HepG2 (cell line): ENCODE measurements around the gene SCGB3A2. TPM values are rescaled to one million over a fixed set of nuclear protein-coding genes. Genes with fewer than 3 reads are reported as not detected.

Source experiments
- MBNL3 ChIP-seq: fragments of 250-450 bp; sonication (Bioruptor Pico); conservative IDR thresholded peaks from 2 replicates; pipeline ENCODE4 v1.8.0; 2022; ENCODE audit warnings: mild to moderate bottlenecking, inconsistent platforms
- MZF1 ChIP-seq: sonication (generic); formaldehyde crosslinking; IDR thresholded peaks from 2 replicates; pipeline ENCODE4 v1.8.1; 2023; ENCODE audit warnings: mild to moderate bottlenecking, missing genetic modification reagents, borderline replicate concordance
- NFKB2 ChIP-seq: sonication (generic); formaldehyde crosslinking; IDR thresholded peaks from 2 replicates; pipeline ENCODE4 v1.4.0; 2020; ENCODE audit warnings: missing genetic modification reagents, borderline replicate concordance
- SAFB2 ChIP-seq: sonication (generic); formaldehyde crosslinking; IDR thresholded peaks from 2 replicates; pipeline ENCODE4 v1.5.1; 2020; ENCODE audit warnings: missing genetic modification reagents, low read depth, mild to moderate bottlenecking, borderline replicate concordance
- SP4 ChIP-seq: sonication (generic); formaldehyde crosslinking; IDR thresholded peaks from 2 replicates; pipeline ENCODE4 v1.8.1; 2023; ENCODE audit warnings: mild to moderate bottlenecking, missing genetic modification reagents
- ZFP82 ChIP-seq: sonication (generic); formaldehyde crosslinking; IDR thresholded peaks from 2 replicates; pipeline ENCODE4 v1.5.1; 2020; ENCODE audit warnings: mild to moderate bottlenecking, missing genetic modification reagents, borderline replicate concordance
- ZNF121 ChIP-seq: sonication (generic); formaldehyde crosslinking; IDR thresholded peaks from 2 replicates; pipeline ENCODE4 v1.5.0; 2020; ENCODE audit warnings: mild to moderate bottlenecking, missing genetic modification reagents
- ZNF333 ChIP-seq: sonication (generic); formaldehyde crosslinking; IDR thresholded peaks from 2 replicates; pipeline ENCODE4 v1.4.0; 2020; ENCODE audit warnings: mild to moderate bottlenecking, missing genetic modification reagents, borderline replicate concordance
- ZNF501 ChIP-seq: sonication (generic); formaldehyde crosslinking; IDR thresholded peaks from 2 replicates; pipeline ENCODE4 v1.5.1; 2020; ENCODE audit warnings: mild to moderate bottlenecking, moderate library complexity, missing genetic modification reagents
- ZNF720 ChIP-seq: sonication (generic); formaldehyde crosslinking; IDR thresholded peaks from 2 replicates; pipeline ENCODE4 v1.4.0; 2020; ENCODE audit warnings: missing genetic modification reagents
- ZNF788 ChIP-seq: sonication (generic); formaldehyde crosslinking; IDR thresholded peaks from 2 replicates; pipeline ENCODE4 v1.5.0; 2020; ENCODE audit warnings: mild to moderate bottlenecking, missing genetic modification reagents, borderline replicate concordance
- polyA plus RNA-seq, 8 experiments: library from polyadenylated mRNA; depleted of rRNA in 3 of 8; stranded (reverse) in 7 of 8; unstranded in 1 of 8; fragments of >200 nt; fragmentation: Illumina TruSeq in 4 of 8; extraction: Trizol in 4 of 8; gene quantifications; 2 replicates each; pipeline versions ENCODE4 v1.2.1 to v1.2.3, GENCODE V29; 2011 to 2016; ENCODE audit warnings: low read depth in 4 of 8, missing spikeins in 1 of 8, mixed read lengths in 1 of 8; ENCODE audit not compliant: insufficient read depth in 1 of 8
- total RNA-seq, 5 experiments: library from RNA; depleted of rRNA; stranded (reverse); fragments of >200 nt; fragmentation: Illumina TruSeq; extraction: Trizol; gene quantifications; 2 replicates each; pipeline ENCODE4 v1.2.3, GENCODE V29; 2016; ENCODE audit warnings: low read depth in 1 of 5
- TF ChIP-seq, protein P1 (sequence below): sonication (generic); formaldehyde crosslinking; IDR thresholded peaks from 2 replicates; pipeline ENCODE4 v1.5.1; 2020; ENCODE audit warnings: mild to moderate bottlenecking, moderate library complexity, missing genetic modification reagents
- TF ChIP-seq, protein P2 (sequence below): sonication (generic); formaldehyde crosslinking; conservative IDR thresholded peaks from 2 replicates; pipeline ENCODE4 v1.8.0; 2022; ENCODE audit warnings: missing genetic modification reagents
- TF ChIP-seq, protein P3 (sequence below): sonication (generic); formaldehyde crosslinking; IDR thresholded peaks from 2 replicates; pipeline ENCODE4 v1.8.0; 2022; ENCODE audit warnings: mild to moderate bottlenecking, missing genetic modification reagents, moderate library complexity
- TF ChIP-seq, protein P4 (sequence below): sonication (generic); formaldehyde crosslinking; conservative IDR thresholded peaks from 2 replicates; pipeline ENCODE4 v1.4.0; 2020; ENCODE audit warnings: missing genetic modification reagents
- TF ChIP-seq, protein P5 (sequence below): sonication (generic); formaldehyde crosslinking; IDR thresholded peaks from 2 replicates; pipeline ENCODE4 v1.4.0; 2020; ENCODE audit warnings: mild to moderate bottlenecking, missing genetic modification reagents
- TF ChIP-seq, protein P6 (sequence below): IDR thresholded peaks from 2 replicates; pipeline ENCODE4 v1.6.1; 2016; ENCODE audit warnings: mild to moderate bottlenecking, missing biosample characterization, missing genetic modification reagents

Gene SCGB3A2
- total and polyA plus RNA-seq, 2 of the 13 experiments (the other 11 are each of a cell fraction or from before 2014, with no cell fraction given) = not detected

DNA sequence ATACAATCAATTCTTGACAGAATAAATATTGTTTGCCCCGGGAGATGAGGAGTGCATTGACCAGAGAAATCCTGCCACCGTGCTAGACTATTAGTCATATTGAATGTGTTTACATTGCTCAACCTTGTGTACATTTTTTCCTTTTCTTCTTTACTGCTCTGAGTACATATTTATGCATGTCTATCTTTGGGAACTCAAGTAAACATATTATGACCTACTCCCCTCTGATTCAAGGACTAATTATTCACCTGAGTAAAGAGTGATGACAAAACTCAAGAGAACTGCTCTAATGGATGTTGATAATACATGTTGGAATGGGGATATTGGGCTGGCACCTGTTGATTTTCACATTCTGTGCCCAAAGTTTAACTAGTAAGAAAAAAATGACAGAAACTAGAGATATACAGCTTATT is 43.1 kb upstream of the SCGB3A2 start (continued):
- TF ChIP-seq, protein P1, sequence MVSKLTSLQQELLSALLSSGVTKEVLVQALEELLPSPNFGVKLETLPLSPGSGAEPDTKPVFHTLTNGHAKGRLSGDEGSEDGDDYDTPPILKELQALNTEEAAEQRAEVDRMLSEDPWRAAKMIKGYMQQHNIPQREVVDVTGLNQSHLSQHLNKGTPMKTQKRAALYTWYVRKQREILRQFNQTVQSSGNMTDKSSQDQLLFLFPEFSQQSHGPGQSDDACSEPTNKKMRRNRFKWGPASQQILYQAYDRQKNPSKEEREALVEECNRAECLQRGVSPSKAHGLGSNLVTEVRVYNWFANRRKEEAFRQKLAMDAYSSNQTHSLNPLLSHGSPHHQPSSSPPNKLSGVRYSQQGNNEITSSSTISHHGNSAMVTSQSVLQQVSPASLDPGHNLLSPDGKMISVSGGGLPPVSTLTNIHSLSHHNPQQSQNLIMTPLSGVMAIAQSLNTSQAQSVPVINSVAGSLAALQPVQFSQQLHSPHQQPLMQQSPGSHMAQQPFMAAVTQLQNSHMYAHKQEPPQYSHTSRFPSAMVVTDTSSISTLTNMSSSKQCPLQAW (CRISPR knock-in tag) = peak; percentile 53; the same call in 1 of the 2 replicates
- TF ChIP-seq, protein P2, sequence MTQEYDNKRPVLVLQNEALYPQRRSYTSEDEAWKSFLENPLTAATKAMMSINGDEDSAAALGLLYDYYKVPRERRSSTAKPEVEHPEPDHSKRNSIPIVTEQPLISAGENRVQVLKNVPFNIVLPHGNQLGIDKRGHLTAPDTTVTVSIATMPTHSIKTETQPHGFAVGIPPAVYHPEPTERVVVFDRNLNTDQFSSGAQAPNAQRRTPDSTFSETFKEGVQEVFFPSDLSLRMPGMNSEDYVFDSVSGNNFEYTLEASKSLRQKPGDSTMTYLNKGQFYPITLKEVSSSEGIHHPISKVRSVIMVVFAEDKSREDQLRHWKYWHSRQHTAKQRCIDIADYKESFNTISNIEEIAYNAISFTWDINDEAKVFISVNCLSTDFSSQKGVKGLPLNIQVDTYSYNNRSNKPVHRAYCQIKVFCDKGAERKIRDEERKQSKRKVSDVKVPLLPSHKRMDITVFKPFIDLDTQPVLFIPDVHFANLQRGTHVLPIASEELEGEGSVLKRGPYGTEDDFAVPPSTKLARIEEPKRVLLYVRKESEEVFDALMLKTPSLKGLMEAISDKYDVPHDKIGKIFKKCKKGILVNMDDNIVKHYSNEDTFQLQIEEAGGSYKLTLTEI (CRISPR knock-in tag) = no peak
- TF ChIP-seq, protein P3, sequence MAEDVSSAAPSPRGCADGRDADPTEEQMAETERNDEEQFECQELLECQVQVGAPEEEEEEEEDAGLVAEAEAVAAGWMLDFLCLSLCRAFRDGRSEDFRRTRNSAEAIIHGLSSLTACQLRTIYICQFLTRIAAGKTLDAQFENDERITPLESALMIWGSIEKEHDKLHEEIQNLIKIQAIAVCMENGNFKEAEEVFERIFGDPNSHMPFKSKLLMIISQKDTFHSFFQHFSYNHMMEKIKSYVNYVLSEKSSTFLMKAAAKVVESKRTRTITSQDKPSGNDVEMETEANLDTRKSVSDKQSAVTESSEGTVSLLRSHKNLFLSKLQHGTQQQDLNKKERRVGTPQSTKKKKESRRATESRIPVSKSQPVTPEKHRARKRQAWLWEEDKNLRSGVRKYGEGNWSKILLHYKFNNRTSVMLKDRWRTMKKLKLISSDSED (CRISPR knock-in tag) = no peak
- TF ChIP-seq, protein P4, sequence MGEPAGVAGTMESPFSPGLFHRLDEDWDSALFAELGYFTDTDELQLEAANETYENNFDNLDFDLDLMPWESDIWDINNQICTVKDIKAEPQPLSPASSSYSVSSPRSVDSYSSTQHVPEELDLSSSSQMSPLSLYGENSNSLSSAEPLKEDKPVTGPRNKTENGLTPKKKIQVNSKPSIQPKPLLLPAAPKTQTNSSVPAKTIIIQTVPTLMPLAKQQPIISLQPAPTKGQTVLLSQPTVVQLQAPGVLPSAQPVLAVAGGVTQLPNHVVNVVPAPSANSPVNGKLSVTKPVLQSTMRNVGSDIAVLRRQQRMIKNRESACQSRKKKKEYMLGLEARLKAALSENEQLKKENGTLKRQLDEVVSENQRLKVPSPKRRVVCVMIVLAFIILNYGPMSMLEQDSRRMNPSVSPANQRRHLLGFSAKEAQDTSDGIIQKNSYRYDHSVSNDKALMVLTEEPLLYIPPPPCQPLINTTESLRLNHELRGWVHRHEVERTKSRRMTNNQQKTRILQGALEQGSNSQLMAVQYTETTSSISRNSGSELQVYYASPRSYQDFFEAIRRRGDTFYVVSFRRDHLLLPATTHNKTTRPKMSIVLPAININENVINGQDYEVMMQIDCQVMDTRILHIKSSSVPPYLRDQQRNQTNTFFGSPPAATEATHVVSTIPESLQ (CRISPR knock-in tag) = no peak
- TF ChIP-seq NFKB2 (CRISPR knock-in tag) = no peak
- no peak for TF ChIP-seq ZNF333 (CRISPR knock-in tag)
- TF ChIP-seq ZNF720 = no peak
- peak; percentile 69; the same call in 1 of the 2 replicates for TF ChIP-seq ZFP82 (CRISPR knock-in tag)
- TF ChIP-seq, protein P5, sequence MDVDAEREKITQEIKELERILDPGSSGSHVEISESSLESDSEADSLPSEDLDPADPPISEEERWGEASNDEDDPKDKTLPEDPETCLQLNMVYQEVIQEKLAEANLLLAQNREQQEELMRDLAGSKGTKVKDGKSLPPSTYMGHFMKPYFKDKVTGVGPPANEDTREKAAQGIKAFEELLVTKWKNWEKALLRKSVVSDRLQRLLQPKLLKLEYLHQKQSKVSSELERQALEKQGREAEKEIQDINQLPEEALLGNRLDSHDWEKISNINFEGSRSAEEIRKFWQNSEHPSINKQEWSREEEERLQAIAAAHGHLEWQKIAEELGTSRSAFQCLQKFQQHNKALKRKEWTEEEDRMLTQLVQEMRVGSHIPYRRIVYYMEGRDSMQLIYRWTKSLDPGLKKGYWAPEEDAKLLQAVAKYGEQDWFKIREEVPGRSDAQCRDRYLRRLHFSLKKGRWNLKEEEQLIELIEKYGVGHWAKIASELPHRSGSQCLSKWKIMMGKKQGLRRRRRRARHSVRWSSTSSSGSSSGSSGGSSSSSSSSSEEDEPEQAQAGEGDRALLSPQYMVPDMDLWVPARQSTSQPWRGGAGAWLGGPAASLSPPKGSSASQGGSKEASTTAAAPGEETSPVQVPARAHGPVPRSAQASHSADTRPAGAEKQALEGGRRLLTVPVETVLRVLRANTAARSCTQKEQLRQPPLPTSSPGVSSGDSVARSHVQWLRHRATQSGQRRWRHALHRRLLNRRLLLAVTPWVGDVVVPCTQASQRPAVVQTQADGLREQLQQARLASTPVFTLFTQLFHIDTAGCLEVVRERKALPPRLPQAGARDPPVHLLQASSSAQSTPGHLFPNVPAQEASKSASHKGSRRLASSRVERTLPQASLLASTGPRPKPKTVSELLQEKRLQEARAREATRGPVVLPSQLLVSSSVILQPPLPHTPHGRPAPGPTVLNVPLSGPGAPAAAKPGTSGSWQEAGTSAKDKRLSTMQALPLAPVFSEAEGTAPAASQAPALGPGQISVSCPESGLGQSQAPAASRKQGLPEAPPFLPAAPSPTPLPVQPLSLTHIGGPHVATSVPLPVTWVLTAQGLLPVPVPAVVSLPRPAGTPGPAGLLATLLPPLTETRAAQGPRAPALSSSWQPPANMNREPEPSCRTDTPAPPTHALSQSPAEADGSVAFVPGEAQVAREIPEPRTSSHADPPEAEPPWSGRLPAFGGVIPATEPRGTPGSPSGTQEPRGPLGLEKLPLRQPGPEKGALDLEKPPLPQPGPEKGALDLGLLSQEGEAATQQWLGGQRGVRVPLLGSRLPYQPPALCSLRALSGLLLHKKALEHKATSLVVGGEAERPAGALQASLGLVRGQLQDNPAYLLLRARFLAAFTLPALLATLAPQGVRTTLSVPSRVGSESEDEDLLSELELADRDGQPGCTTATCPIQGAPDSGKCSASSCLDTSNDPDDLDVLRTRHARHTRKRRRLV = no peak
- TF ChIP-seq, protein P6, sequence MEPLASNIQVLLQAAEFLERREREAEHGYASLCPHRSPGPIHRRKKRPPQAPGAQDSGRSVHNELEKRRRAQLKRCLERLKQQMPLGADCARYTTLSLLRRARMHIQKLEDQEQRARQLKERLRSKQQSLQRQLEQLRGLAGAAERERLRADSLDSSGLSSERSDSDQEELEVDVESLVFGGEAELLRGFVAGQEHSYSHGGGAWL = no peak
- no peak for TF ChIP-seq ZNF501 (CRISPR knock-in tag)
- TF ChIP-seq MBNL3 (CRISPR knock-in tag) = no peak
- no peak for TF ChIP-seq ZNF121
- no peak for TF ChIP-seq ZNF788 (CRISPR knock-in tag)
- TF ChIP-seq MZF1 = no peak
- no peak for TF ChIP-seq SAFB2 (CRISPR knock-in tag)
- no peak for TF ChIP-seq SP4 (CRISPR knock-in tag)
